GM04503 (cell line): ENCODE data around the gene RUNX3.

Experiments used
- DNase-seq: peaks from one replicate; pipeline ENCODE4 v3.0.0-alpha.2; 2012; ENCODE audit warnings: low read depth

Gene RUNX3

DNA sequence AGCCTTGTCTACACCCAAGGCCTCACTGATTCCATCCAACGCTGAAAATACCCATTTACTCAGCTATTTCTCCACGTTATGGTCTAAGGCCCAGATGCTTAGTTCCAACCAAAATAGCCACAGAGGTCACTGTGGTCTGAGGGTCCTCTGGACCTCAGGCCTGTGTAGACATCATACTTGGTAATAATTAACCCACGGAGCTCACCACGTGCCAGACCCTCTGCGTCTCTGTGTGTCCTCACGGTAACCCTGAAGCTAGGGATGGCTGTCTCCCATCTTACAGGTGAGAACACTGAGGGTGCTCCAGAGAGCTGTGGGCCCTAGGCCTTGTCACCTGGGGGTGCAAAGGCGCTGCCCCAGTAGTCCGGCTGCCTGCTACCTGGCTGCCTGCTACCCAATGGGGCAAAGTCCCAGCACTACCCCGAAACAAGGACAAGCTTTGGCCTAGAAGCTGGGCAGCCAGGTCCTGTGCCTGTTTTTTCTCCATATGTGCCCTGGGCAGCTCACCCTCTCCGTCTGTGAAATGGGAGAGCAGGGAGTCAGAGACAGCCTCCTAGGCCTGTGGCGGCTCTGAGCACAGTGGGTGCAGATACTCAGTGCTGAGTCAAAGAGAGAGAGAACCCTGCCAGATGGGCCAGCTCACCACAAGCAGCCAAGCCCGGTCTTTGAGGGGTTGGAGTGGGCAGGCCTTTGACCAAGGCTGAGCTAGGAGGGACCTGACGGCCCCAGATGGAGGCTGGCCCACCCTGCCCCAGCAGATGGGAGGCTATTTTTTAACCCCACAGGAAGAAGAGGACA, 17.0 kb upstream of the RUNX3 start:
- DNase-seq = no peak

DNA sequence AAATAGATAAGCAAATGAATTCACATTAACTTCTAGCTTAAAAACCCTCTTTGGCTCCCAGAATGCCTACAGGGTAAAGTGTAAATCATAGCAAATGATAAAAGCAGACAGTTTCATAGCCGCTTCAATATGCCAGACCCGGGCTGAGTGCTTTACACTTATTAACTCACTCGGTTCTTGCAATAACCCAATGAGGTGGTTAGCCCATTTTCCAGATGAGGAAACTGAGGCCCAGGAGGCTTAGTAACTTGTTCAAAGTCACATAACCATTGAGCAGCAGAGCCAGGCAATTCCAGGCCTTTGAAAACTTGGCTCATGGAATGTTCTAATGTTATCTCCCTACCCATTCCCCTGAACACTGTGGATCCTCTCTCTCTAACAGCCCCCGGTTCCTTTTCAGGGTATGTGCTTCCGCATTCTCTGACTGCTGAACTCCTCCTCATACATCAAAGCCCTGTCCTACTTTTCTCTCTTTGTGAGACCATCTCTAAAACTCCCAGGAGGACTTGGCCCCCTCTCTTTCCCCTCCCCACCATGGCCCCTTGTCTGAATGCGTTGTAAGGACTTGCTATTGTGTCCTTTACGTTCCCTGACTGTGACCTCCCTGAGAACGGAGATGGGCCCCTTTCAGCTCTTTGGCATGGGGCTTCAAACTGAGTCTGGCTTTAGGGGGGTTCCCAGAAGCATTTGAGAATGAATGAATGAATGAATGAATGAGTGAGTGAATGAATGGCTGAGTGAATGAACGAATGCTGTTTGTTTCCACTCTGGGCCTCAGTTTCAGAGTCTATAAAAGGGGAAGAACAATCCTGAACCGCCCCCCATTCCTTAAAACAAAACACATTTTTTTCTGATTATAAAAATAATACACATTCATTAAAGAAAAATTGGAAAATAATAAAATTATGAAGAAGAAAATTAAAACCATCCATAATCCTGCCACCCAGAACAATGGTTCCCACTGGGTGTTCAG, 15.6 kb upstream of the RUNX3 start:
- no peak for DNase-seq

DNA sequence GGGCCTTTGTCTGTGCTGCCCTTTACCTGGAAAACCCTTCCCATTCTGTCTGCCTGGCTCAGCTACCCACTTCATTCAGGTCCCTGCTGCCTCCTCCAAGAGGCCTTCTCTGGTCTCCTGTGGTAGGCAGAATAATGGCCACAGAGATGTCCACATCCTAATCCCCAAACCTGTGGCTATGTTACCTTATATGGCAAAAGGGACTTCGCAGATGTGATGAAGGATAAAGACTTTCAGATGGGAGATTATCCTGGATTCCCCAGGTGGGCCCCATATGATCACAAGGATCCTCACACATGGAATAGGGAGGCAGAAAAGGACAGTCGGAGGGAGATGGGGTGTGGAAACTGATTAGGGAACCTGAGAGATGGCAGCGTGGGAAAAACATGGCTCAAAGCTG, 14.2 kb upstream of the RUNX3 start:
- no peak for DNase-seq

DNA sequence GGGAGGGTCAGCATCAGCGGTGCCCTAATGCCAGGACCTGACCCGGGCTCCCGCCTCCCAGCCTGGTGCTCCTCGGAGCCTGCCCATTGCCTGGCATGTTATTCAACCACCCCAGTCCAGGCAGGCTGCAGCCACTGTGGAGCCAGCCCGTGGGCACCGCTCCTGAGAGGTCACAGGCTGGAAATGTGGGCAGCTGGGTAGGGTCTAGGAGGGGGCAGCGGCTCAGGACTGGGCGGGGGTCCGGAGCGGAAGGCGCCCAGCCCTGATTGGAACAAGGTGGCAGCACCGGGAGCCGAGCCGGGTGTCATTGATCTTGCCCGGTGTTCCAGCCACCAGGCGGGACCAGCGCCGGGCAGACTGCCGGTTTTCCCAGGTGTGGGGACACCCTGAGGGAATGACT, 12.7 kb upstream of the RUNX3 start:
- no peak for DNase-seq

DNA sequence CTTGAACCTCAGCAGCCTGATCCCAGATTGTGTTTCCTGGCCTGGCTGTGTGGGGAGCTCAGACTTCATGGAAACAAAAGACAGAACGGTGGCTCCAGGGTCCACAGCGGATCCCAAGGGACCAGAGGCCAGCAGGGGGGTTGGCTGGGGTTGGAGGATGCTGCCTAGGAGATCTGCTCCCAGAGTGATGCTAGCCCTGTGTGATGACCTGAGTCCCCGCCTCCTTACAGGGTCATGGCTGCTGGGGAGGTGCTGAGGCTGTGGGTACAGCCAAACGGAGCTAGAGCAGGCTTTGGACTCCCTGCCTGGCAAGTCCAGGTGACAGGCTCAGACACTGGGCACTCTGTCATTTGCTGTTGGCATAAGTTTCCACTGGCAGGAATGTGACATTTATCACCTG, 11.5 kb upstream of the RUNX3 start:
- no peak for DNase-seq

DNA sequence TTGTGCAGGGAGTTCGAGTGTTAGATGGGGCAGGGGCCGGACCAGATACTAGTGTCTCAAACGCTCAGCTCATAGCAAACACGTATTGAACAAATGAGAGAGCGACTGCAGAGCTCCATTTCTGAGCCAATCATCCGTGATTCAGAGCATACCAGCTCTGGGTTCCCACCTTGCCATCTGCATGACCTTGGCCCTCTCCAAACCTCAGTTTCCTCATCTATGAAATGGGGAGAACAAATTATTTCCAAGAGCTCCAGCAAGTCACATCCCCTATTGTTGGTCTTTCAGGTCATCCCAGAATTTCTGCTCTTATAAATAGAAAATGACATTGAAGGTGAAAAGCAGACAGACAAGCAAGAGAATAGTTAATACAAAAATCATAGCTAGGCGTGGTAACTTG, 10.2 kb upstream of the RUNX3 start:
- DNase-seq = no peak

DNA sequence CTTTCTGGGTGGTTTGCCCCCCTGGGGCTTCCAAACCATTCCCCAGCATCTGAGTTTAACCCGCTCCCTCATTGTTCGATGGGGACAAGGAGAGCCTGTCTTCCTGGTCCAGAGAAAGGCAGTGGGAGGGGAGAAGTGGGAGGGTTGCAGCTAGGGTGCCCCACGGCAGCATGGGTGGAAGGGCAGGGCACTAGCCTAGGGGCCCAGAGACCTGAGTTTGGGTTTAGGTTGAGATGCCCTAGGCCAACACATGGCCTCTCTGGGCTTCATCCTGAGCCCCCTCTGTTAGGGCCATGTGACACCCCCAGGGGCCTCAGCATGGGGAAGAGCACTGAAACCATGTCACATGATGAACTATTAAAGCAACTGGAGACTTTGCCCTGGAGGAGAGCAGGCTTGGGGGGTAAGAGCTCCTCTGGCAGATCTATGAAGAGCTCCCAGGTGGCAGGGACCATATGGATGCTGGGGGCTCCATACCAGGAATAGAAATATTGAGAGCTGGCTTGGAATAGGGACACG, 9.7 kb upstream of the RUNX3 start:
- DNase-seq = no peak

DNA sequence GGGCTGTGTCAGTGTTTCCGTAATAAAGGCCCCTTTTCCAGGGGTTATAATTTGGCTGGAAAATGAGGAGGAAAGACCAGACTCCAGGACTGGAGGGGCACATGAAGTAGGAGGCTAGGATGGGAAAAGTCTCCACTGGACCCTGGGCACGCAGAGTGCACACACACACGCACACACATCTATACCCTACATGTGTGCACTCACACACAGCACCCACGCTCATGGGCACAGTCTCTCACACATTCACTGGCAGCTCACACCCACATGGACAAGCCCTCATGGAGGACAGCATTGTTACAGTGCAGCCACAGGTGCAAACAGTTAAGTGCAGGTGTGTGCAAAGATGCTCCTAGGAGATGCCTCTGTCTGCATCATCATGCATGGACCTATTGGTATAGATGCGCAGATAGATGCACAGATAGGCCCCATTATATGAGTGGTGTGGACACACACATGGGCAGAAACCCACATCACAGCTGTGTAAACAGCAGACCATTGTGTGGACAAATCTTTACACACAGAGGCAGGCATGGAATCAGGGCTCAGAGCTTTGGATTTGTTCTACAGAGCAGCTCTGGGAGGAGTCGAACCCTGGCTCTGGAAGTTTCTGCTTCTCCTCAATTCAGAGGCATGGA, 9.1 kb upstream of the RUNX3 start:
- no peak for DNase-seq

DNA sequence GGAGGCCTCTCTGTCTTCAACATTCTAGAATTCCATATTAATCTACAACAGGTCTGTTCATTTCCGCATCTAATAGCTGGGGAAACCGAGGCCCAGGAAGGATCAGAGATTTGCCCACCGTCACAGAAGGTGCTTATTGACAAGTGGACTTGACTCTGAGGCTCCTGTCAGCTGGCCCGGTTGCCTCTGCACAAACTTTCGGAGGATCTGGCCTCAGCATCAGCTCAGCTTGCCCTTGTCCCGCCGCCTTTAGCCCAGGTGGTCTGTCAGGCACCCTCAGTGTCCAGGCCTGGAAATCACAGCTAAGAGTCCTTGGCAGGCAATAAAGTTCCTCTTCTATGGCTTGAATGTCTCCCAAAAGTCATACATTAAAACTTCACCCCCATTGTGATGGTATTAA, 8.2 kb upstream of the RUNX3 start:
- DNase-seq = no peak

DNA sequence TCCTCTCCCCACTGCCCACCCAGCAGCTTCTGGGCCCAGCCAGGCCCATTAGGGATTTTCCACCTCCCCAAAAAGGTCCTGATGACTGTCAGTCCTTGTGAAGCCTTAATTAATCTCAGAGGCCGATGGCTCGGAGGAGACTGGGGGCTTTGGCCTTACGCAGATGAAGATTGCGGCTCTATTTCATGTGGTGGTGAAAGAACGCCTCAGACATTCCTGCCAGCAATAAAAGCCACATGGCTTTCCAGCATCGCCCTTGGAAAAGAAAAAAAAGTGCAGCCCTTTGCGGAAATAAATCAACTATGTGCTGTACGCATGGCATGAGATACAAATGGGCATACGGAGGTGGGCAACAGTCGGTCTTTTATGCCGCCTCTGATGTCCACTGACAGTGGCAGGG, 6.6 kb upstream of the RUNX3 start:
- DNase-seq = no peak

DNA sequence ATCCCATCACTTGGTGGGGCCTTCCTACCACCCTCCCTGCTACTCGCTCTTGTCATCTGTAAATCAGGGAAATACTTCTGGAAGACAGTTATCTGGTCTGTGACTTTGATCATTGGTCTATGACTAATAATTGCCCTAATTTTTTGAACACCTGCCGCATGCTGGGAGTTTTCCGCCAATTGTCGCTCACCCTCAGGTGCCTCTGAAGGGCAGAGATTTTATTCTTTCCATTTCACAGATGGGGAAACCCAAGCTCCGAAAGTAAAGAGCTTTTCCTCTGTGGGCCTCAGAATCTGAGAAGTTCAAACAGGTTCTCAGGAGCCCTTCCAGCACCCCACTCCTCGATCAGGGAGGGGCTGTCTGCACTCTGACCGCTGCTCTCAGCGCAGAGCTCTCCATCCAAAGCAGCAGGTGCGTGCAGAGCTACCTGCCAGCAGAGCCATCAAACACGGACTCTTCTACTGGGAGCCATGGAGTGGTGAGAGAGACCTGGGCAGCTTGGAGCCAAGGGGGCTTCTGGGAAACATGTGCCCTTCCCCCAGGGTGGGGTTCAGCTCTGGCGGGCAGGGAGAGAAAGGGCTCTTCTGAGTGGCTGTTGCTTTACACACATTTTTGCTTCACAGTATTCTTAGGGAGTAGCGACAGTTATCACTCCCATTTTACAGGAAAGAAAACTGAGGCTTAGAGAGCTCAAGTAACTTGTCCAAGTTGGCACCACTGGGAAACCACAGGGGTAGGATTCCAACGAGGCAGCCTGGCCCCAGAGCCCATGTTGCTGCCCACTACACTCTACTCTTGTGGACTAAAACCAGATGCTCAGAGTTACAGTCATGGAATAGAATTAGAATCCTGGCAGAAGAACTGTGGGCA, 5.8 kb upstream of the RUNX3 start:
- DNase-seq = no peak

DNA sequence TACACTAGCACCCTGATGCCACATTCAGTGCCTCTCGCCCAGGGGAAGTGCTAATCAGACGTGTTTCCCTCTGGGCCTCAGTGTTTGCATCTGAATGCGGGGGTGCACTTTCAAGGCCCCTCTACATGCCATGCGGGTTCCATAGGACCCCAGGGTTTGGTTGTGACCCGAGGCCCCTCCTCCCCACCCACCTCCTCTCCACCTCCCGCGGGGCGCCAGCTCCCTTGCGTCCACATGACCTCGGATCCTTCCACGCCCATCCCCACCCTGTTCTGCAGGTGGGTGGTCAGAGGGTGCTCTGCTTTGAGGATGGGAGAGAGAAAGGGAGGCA, 5.1 kb upstream of the RUNX3 start:
- DNase-seq = no peak

DNA sequence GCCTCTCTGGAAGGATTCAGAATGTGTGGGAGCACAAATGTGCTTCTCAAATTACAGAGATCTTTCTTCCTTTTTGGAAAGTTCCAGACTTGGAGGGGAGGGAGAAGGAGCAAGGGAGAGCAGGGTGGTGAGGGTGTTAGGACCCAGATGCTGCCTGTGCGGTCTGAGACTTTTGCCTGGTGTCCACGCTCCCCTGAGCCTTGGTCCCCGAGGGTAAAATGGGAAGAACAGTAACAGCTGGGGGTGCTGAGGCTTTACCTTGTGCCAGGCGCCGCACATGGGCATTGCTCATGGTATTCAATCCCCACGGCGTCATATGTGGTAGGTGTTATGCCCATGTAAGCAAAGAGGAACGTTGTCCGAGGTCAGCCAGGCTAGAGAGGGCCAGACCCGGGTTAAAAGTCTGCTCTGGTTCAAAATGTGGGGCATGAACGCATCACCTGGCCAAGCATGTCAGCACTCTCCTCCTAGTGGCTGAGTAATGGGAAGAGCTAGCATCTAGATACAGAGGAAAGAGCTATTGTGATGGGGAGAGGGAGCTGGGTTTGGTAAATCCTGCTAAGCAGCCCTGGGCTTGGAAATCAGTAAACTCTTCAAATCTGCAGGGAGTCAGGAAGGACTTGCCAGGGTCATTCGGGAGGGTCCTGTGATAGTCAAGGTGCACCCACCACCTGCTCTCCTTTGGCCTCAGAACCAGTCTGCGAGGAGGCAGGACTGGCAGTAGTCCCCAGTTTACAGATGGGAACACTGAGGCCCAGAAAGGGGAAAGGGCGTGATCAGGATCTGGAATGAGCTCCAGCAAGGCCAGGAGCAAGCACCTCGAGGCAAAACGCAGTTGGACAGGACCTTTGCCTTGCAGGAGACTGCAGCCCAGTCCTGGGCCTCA, 4.5 kb upstream of the RUNX3 start:
- DNase-seq = no peak

DNA sequence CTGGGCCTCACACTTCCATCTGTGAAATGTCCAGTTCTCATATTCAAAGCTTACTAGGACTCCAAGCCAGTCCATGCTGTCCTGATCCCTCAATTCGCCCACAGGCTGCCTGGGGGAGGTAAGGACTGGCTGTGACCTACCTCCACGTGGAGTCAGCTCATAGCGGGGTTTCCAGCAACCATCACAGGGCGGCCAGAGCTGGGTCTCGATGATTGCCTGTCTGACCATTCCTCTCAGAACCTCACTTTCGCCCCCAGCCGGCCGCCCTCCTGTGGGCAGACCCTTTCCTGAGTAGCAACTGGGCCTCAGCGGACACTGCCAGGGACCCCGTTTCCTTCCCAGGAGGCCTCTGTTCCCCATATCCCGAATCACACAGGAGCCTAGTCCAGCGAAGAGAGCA, 3.4 kb upstream of the RUNX3 start:
- DNase-seq = no peak

DNA sequence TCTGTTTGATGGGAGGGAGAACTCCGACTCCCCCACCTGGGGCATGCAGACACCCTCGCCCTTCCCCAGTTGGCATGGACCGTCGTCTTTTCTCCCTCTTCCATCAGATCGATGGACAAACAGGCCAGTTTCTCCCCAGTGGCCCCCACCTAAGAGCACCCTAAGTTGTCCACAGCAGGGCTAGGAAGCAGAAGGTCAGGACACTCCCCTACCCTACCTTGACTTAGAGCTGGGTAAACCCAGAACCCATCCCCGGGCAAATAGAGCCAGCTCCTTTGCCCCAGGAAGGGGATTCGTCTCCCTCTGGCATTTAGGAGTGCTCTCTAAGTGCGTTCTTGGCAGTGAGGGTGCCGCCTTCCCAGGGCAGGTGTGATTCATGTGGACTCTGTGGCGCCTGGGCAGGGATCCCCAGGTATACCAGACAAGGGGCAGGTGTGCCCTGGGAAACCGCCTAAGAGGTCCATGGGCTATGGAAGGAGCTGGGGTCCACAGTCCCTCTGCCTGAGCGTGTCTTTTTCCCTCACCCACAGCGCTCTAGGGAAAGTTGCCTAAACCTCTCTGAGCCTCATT, 2.7 kb upstream of the RUNX3 start:
- DNase-seq = no peak

DNA sequence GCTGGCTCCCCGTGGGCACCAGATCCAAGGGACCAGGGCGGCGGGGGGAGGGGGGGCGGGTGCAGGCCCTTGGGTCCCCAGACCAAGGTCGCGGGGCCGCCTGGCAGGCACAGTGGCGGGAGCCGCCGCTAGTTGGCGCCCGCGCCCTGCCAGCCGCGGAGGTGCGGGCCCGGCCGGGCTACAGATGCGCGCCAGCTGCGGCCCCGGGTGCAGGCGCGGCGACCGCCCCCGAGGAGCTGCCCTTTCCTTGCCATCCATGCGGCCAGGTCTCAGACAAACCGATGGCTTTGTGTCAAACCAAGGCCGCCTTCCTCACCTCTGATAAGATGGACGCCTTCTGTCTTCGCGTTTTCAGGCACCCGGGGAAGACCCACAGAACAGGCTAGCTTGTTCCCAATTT, 2.2 kb upstream of the RUNX3 start:
- DNase-seq = no peak

DNA sequence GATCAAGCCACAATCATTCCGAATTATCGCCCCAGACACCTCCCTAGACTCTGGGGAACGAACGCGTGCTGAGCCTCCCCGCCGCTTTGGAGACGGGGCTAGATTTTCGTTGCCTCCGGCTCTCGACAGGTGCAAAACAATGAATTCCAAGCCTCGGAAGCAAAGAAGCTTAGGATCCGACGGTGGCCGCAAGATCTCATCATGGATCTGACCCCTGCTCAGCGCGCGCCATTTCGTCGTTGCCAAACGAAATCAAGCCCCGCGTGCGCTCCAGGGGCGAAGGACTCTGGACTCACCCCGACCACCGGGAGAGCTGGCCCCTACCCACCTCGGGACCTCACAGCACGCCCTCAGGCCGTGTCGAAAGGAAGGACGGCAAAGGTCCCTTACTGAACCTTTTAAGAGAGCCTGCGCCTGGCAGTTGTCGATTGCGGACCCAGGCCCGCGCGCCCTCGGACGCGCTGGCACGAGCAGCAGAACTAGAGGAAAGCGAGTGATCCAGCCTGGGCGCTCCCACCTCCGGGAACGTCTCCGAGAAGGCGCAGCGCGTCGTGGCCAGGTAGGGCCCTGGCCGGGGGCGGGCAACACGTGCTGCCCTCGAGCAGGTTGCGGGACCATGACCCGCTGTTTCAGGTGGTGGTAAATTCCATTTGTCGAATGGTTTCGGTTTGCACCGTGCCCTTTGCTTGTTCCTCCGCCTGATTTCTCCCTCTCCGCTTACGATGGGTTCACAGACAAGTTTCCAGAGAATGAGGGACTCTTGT, 1.6 kb upstream of the RUNX3 start:
- DNase-seq = no peak

DNA sequence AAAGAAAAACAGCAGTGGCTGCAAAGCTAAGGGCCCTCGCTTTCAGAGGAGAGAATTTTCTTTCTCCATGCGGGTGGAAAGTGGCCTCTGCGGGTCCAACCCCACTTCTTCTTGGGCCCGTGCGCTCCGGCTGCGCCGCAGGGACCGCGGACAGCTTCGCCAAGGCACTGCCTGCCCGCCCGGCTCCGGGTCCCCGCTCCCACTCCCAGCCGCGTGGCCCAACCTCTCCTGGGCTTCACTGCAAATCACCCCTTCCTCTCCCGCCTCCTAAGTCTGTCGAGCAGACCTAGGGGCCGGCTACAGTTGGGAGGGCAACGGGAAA, 1.0 kb upstream of the RUNX3 start:
- DNase-seq = no peak

DNA sequence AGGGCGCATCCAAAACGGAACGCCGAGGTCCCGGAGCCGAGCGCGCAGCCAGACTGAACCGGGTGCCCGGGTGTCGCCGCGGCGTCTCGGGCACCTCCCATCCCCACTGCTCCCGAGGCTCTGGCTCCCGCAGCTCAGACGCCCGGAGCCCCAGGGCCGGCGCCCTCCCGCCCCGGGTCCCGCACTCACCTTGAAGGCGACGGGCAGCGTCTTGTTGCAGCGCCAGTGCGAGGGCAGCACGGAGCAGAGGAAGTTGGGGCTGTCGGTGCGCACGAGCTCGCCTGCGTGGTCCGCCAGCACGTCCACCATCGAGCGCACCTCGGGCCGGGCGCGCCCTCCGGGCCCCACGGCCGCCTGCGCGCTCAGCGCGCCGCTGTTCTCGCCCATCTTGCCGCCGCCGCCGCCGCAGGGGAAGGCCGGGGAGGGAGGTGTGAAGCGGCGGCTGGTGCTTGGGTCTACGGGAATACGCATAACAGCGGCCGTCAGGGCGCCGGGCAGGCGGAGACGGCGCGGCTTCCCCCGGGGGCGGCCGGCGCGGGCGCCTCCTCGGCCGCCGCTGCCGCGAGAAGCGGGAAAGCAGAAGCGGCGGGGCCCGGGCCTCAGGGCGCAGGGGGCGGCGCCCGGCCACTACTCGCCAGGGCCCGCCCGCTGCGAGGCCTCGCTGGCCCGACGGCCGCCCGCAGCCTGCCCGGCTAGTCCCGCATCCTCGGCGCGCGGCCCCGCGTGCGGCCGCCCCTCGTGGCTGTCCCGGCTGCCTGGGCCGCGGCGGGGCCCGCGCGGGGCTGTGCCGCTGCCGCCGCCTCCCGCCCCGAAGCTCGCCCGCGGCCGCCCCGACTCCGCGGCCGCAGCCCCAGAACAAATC, 447 bp downstream of the RUNX3 start:
- no peak for DNase-seq
